NCI-H226 (cell line): ENCODE data around the gene KLHL1.
"Not testable (repeated sequence)": the region's sequence is repeated elsewhere in the genome, so short reads cannot be mapped to it uniquely, and the experiment has no call there.

ENCODE experiments used
- DNase-seq: peaks from one replicate; pipeline ENCODE4 v3.0.0-alpha.2; 2015

Gene KLHL1

GRCh38 chr13:70108356-70109105 is at the start of gene KLHL1:
Gene KLHL1 (minus strand): TSS chr13:70108452. CDS start chr13:70107699, 753 bp downstream.
- DNase-seq: no peak

- DNase-seq: not testable (repeated sequence)
Observed at GRCh38 chr13:70142658-70143057, 34.4 kb upstream of the KLHL1 start.

GRCh38 chr13:70128098-70128497 is 19.8 kb upstream of the KLHL1 start:
- no peak for DNase-seq

- no peak for DNase-seq
Observed at GRCh38 chr13:70125693-70126092, 17.4 kb upstream of the KLHL1 start.

GRCh38 chr13:70117338-70117905 is 9.2 kb upstream of the KLHL1 start:
- DNase-seq: no peak

- DNase-seq: no peak
Observed at GRCh38 chr13:70107498-70108281, 562 bp downstream of the KLHL1 start, which contains the start of gene ATXN8OS. Gene ATXN8OS (plus strand): TSS chr13:70107826.

- no peak for DNase-seq
Observed at GRCh38 chr13:70107125-70107497, 1.1 kb downstream of the KLHL1 start.

GRCh38 chr13:70104481-70104880 is 3.8 kb downstream of the KLHL1 start:
- DNase-seq: no peak

GRCh38 chr13:70098669-70099068 is 9.6 kb downstream of the KLHL1 start:
- no peak for DNase-seq

- no peak for DNase-seq
Observed at GRCh38 chr13:70090036-70090723, 18.1 kb downstream of the KLHL1 start.

GRCh38 chr13:70088926-70089325 is 19.3 kb downstream of the KLHL1 start:
- no peak for DNase-seq

GRCh38 chr13:70087247-70087646 is 21.0 kb downstream of the KLHL1 start:
- no peak for DNase-seq

GRCh38 chr13:70080012-70080411 is 28.2 kb downstream of the KLHL1 start:
- DNase-seq: no peak

- no peak for DNase-seq
Observed at GRCh38 chr13:70054572-70054971, 53.7 kb downstream of the KLHL1 start.

GRCh38 chr13:70051531-70051930 is 56.7 kb downstream of the KLHL1 start:
- no peak for DNase-seq

- no peak for DNase-seq
Observed at GRCh38 chr13:70043685-70044084, 64.6 kb downstream of the KLHL1 start.

- DNase-seq: no peak
Observed at GRCh38 chr13:70042193-70042592, 66.1 kb downstream of the KLHL1 start.

- DNase-seq: no peak
Observed at GRCh38 chr13:70034286-70034685, 74.0 kb downstream of the KLHL1 start.

GRCh38 chr13:70027551-70027950 is 80.7 kb downstream of the KLHL1 start:
- no peak for DNase-seq

- no peak for DNase-seq
Observed at GRCh38 chr13:70023516-70023915, 84.7 kb downstream of the KLHL1 start.

- DNase-seq: no peak
Observed at GRCh38 chr13:70022646-70023045, 85.6 kb downstream of the KLHL1 start.

- no peak for DNase-seq
Observed at GRCh38 chr13:70016116-70016515, 92.1 kb downstream of the KLHL1 start.

- no peak for DNase-seq
Observed at GRCh38 chr13:70014337-70014736, 93.9 kb downstream of the KLHL1 start.
